Adipocyte (in vitro differentiated cells): ENCODE data around the gene COX4I1.

Source experiments
- DNase-seq: peaks from one replicate; pipeline ENCODE4 v3.0.0-alpha.2; 2015; ENCODE audit warnings: low read depth
- H3K27me3 ChIP-seq: replicated peaks from 2 replicates; pipeline ENCODE4 v1.7.0; 2013; ENCODE audit warnings: mild to moderate bottlenecking, low read length, moderate library complexity; ENCODE audit not compliant: control insufficient read depth, insufficient read depth
- H3K36me3 ChIP-seq: 2 replicates; pipeline ENCODE4 v1.7.0; 2013; ENCODE audit warnings: low read length, mild to moderate bottlenecking, moderate library complexity; ENCODE audit not compliant: control insufficient read depth, insufficient read depth, severe bottlenecking
- H3K4me1 ChIP-seq: 2 replicates; pipeline ENCODE4 v1.7.0; 2013; ENCODE audit warnings: mild to moderate bottlenecking, low read length, moderate library complexity; ENCODE audit not compliant: control insufficient read depth, insufficient read depth
- H3K4me3 ChIP-seq: 2 replicates; pipeline ENCODE4 v1.7.0; 2013; ENCODE audit warnings: mild to moderate bottlenecking, low read length, moderate library complexity
- H3K9ac ChIP-seq: 2 replicates; pipeline ENCODE4 v1.7.0; 2013; ENCODE audit warnings: mild to moderate bottlenecking, low read length, moderate library complexity
- H3K9me3 ChIP-seq: 2 replicates; pipeline ENCODE4 v1.7.0; 2013; ENCODE audit warnings: mild to moderate bottlenecking, low read length, moderate library complexity; ENCODE audit not compliant: control insufficient read depth

The COX4I1 gene

DNA sequence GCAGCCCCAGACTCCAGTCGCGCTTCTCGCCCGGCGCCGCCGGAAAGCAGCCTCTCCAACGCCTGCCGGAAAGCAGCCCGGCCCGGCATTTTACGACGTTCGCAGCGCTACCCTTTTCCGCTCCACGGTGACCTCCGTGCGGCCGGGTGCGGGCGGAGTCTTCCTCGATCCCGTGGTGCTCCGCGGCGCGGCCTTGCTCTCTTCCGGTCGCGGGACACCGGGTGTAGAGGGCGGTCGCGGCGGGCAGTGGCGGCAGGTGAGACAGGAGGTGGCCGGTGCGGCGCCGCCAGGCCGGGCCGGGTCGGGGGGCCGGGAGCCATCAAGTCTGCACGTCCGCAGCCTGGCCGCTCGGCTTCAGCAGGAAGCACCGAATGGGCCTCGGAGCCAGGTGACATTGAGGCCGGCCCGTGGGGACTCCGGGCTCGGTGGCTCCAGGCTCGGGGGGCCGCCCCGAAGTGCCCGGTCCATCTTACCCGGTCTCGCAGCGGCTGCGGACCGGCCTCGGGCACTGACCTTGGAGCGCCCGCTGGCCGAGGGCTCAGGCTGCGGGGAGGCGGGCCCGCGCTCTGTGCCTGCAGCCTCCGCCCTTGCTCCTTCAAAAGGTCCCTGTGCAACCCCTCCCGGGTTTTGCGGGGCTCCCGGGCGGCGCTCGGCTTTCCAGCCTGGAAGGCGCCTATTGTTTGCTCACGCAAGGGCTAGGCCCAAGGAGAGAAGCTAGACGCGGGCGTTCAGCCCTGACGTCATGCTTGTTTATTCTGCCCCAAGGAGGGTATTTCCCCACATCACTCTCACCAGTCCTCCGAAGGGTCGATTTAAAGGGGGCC lies at the start of gene COX4I1, which contains the start of gene EMC8:
Gene COX4I1, plus strand, starts transcription at position 199 of the 824 bp plus-strand sequence. CDS start 1,511 bp downstream, outside the sequence.
Gene EMC8, minus strand, starts transcription at position 48 of the 824 bp plus-strand sequence. CDS start 249 bp downstream, outside the sequence.
- H3K36me3 ChIP-seq: peaks cover 51% of the 10 kb centered on the region
- DNase-seq: peak; percentile 98

DNA sequence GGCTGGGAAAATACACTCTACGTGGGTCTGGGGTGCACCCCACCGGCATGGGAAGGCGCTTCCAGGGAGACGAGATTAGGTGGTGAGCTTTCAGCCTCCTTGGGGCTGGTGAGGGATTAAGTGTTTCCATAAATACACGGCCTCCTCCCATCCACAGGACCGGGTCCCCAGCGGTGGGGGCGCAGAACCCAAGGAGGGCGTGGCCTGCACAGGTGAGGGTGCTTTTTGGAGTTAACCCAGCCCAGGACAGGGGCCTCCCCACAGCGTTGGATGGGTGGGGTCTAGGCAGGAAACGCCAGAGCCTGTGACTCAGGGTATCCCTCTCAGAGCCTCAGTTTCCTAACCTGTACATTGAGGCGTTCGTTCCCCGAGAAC lies 49.7 kb upstream of the COX4I1 start:
- Histone ChIP-seq H3K4me3 (peak overlapping the region; percentile 82), H3K9me3 (no peaks in the 10 kb centered on the region), H3K27me3 (peaks cover 13% of the 10 kb centered on the region), H3K4me1 (peaks cover 24% of the 10 kb centered on the region), H3K36me3 (no peaks in the 10 kb centered on the region), H3K9ac (peak overlapping the region; percentile 72)
- no peak for DNase-seq

More for the DNA sequence above, at the start of gene COX4I1, which contains the start of gene EMC8:
- no peaks in the 10 kb centered on the region for H3K27me3 ChIP-seq
- H3K4me3 ChIP-seq: peak within 1 kb of the TSS; percentile 94
- no peaks in the 10 kb centered on the region for H3K9me3 ChIP-seq
- H3K4me1 ChIP-seq: peaks cover 27% of the 10 kb centered on the region
- peak within 1 kb of the TSS; percentile 96 for H3K9ac ChIP-seq

DNA sequence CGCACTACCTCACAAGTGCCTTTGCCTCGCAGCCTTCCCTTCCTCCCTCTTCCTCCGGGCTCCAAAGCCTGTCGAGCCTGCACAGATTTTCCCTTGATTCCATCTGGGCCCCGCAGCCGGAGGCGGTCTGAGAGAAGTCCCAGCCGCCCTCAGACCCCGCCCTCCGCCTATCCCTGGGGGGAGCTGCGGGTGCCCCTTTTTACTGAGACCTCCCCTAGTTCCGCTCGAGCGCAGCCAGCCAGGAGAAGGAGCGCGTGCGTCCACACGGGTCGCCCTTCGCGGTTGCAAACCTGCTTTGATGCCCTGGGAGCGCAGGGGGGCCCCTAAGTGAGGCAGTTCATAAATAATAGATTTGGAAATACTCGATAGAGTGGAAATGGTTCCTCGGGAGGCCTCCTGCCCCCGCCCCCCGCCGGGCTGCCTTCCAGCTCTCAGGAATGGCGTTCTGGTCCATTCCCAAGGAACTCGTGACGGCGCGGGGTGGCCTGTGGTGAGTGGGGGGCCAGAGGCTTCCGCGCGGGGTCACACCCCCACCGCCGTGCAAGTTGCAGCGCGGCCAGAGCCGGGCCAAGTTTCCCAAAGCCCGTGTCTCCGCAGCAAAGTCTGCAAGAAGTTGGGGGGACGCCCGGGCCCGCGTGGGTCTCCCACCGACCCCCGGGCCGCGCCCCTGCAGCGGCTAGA lies 49.2 kb upstream of the COX4I1 start:
- no peaks in the 10 kb centered on the region for H3K9me3 ChIP-seq
- peaks cover 13% of the 10 kb centered on the region for H3K27me3 ChIP-seq
- H3K36me3 ChIP-seq: no peaks in the 10 kb centered on the region
- H3K9ac ChIP-seq: peak overlapping the region; percentile 72
- peaks cover 24% of the 10 kb centered on the region for H3K4me1 ChIP-seq
- H3K4me3 ChIP-seq: peak overlapping the region; percentile 82
- peak; percentile 59 for DNase-seq

DNA sequence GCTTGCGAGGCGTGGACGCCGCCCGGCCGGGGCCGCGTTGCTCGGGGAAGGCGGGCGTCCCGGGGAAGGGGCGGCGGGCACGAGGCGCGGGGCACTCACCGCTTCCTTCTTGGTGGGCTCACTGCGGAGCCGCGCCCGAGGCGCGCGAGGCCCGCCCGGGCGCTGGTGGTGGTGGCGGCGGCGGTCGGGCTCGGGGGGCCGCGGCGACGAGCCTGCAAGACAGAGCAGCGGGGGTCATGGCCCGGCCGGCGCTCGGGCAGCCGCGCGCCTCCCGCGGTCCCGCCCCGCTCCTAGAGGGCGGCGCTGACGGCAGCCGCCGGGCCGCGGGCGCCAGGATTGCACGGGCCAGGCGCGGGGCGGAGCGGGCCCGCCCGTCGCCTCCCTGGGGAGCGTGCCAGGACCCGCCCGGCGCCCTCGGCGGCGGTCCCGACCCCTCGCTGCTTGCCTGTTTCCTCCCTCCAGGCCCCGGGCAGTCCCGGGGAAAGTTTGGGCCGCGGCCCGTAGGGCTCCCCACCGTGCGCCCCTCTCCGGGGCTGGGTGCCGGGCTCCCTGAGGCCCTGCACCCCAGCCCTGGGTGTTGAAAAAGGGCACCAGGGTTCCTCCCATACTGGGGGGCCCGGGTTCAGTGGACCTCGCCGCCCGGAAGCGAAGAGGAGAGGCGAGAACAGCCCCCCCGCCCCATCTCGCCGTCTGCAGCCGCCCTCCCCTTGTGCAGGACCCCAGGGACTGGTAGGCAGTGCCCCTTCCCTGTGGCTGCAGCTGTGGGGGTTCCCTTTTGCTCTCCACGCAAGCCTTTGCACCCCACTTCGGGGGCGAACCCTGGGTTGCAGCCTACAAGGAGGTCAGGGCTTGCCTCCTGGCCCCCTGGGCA lies 48.4 kb upstream of the COX4I1 start, which contains the start of gene C16orf74:
Gene C16orf74, minus strand, starts transcription at position 270 of the 871 bp plus-strand sequence. CDS start 15,879 bp downstream, outside the sequence.
- H3K4me3 ChIP-seq: peak within 1 kb of the TSS; percentile 82
- peak; percentile 82 for DNase-seq
- peaks cover 24% of the 10 kb centered on the region for H3K4me1 ChIP-seq
- no peaks in the 10 kb centered on the region for H3K36me3 ChIP-seq
- H3K27me3 ChIP-seq: peaks cover 13% of the 10 kb centered on the region
- H3K9me3 ChIP-seq: no peaks in the 10 kb centered on the region
- H3K9ac ChIP-seq: peak within 1 kb of the TSS; percentile 72

DNA sequence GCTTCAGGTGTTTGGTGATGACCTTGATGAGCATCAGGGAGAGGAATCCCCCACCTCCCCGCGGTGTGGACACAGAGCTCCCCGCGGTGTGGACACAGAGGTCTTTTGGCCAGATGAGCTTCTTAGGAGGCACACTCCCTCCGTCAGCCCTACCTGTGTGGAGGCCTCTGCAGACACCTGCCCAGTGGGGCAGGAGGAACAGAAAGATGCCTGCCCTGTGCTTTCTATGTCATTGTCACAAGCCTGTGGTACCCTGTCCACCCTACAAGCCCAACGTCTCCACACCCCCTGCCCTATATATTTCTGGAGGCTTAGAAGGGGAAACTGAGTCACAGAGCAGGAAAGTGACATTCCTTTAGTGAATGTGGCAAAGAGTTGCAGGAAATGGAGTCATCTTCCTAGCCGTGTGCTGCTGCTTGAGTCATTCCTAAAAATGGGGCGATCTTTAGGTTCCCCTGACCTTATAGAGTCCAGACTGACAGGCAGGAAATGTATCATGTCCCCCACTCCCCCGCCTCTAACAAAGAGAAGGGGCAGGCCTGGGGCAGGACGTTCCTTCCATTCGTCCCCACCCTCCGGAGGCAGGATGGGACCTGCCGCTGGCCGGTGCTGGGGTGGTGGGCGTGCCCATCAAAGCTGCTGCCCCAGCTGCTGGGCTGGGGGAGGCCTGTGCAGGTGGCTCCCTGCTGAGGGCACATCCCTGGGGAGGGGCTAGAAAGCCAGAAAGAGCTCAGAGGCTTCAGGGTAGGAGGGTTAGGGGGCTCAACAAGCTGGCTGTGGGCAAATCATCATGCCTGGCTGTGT lies 47.6 kb upstream of the COX4I1 start:
- H3K27me3 ChIP-seq: peaks cover 13% of the 10 kb centered on the region
- no peaks in the 10 kb centered on the region for H3K9me3 ChIP-seq
- no peak overlapping the region for H3K9ac ChIP-seq
- no peak overlapping the region for H3K4me3 ChIP-seq
- no peaks in the 10 kb centered on the region for H3K36me3 ChIP-seq
- DNase-seq: no peak
- H3K4me1 ChIP-seq: peaks cover 15% of the 10 kb centered on the region

DNA sequence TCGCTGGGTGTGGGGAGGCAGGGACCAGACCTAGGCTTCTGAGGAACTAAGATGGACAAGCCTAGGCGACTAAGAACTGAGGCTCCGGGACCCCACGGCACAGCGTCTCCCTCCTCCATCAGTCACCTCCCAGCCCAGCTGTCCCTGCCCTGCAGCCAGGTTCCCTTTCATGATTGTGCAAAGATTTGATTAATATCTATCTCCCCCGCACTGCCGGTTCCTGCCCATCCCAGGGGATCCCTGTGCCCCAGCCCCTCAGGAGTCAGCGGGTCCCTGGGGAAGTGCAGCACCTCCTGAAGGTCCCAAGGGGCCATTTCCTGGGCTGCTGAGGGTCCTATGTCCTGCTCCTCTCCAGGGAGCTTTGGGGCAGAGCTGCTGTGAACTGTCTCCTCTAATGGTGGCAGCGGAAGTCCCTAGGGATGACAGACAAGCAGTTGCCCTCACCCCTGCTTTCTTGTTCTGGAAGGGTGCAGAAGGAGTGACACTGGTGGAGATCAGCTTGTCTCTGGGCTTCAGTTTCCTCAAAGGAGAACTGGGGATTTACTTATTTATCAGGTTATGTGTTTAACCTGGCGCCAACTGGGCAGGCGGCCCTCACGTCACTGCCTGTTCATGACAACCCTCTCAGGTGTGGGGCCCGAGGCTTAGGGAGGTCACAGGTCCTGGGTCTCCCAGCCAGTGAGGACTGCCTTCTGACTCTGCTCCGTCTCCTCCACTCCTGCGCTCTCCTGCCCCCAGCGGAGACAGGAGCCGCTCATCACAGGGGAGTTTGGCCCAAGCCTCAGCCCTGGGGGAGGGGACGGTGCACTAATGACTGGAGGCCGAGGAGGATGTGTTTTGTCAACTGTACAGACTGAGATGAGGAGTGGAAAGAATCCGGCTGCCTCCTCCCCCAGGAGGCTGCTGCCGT lies 46.7 kb upstream of the COX4I1 start:
- DNase-seq: no peak
- H3K4me1 ChIP-seq: peaks cover 14% of the 10 kb centered on the region
- H3K9ac ChIP-seq: no peak overlapping the region
- no peak overlapping the region for H3K4me3 ChIP-seq
- H3K9me3 ChIP-seq: no peaks in the 10 kb centered on the region
- H3K36me3 ChIP-seq: no peaks in the 10 kb centered on the region
- peaks cover 13% of the 10 kb centered on the region for H3K27me3 ChIP-seq

DNA sequence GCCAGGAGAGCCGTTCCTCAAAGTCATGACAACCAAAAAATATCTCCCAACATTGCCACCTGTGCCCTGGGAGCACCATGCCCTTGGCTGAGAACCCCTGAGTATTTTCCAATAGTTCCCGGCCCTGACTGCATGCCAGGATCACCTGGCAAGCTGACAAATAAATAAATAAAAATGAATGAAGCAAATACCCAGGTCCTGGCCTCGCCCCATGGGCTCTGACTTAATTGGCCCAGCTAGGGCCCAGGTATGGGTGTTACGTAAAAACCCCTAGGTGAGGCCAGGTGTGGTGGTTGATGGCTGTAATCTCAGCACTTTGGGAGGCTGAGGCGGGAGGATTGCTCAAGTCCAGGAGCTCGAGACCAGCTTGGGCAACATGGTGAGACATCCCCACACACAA lies 45.9 kb upstream of the COX4I1 start:
- Histone ChIP-seq H3K4me1 (peaks cover 14% of the 10 kb centered on the region), H3K27me3 (peaks cover 13% of the 10 kb centered on the region), H3K36me3 (no peaks in the 10 kb centered on the region), H3K9me3 (no peaks in the 10 kb centered on the region), H3K9ac (no peak overlapping the region), H3K4me3 (no peak overlapping the region)
- no peak for DNase-seq

DNA sequence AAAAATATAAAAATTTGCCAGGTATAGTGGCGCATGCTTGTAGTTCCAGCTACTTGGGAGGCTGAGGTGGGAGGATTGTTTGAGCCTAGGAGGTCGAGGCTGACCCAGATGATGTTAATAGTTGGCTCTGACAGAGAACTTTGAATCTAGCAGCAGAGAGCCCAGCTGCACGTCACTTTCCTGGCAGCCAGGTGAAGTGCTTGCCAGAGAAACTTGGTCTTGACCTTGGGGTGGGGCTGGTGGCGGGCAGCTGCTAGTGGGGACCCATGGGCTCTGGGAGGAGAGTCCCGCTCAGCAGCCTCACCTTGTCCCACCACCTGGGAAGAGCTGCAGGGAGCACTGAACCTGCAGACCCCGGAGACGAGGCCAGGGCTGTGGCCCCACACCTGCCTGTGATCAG lies 45.5 kb upstream of the COX4I1 start:
- H3K27me3 ChIP-seq: peaks cover 14% of the 10 kb centered on the region
- H3K9me3 ChIP-seq: no peaks in the 10 kb centered on the region
- H3K36me3 ChIP-seq: no peaks in the 10 kb centered on the region
- DNase-seq: no peak
- H3K4me3 ChIP-seq: no peak overlapping the region
- no peak overlapping the region for H3K9ac ChIP-seq
- H3K4me1 ChIP-seq: peaks cover 14% of the 10 kb centered on the region

DNA sequence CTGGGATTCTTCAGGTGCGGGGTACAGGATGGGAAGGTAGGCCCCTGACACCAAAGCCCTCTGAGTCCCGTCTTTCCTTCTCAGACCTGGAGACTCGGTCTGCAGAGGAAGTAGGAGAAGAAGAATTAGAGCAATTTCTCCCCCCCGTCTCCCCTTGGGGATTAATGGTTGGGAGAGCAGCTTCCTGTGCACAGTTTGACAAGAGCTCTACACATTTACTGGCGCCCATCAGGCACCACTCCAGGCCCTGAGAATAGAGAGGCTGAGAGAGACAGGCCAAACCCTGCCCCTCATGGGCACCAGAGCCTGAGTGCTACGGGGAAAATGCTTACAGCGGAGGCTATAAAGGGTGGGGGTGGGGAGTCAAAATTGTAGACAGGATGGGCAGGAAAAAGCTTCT lies 45.1 kb upstream of the COX4I1 start:
- Histone ChIP-seq H3K4me1 (peaks cover 14% of the 10 kb centered on the region), H3K4me3 (no peak overlapping the region), H3K27me3 (peaks cover 18% of the 10 kb centered on the region), H3K36me3 (no peaks in the 10 kb centered on the region), H3K9ac (no peak overlapping the region), H3K9me3 (no peaks in the 10 kb centered on the region)
- DNase-seq: no peak
